ENCODE results near the gene AIF1L.

AIF1L gene

DNA sequence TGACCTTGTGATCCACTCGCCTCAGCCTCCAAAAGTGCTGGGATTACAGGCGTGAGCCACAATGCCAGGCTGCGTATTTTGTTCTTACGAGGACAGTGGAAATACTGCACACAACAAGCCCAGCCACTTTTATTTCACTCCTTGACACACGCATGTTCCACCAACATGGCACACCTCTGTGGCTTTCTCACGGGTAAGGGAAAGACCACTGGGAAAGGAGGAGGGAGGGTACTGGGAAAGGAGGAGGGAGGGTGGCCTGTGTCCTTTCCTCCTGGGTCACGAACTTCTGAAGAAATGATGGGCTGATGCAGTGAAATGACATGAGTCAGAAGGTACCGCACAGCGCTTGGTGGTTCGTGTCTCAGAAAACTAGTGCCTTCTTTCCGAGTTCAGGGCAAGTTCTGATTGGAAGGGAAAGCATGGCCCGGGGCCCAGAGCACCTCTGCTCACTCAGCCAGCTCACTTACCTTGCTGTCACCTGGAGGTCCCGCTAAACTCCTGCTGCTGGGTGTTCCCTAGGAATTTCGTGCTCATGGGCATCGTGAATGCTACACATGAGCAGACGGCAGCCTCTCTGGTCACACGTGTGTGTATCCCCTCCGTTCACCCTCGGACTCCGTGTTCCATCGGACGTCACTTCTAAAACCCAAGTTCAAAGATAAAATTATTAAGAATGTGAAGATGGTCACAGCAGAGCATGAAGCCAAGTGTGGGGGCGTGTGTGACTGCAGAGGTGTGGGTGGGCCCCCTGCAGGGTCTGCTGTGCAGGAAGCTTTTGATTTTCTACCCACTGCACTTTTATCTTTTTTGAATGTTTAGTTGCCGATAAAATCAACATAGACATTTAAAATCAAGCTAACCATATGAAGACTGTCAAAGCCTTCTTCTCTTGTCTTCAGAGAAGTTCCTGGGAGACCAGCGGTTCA is 44.5 kb upstream of the AIF1L start:
- DNase-seq (ENCODE audit: extremely low read depth, low read depth), result no peak

DNA sequence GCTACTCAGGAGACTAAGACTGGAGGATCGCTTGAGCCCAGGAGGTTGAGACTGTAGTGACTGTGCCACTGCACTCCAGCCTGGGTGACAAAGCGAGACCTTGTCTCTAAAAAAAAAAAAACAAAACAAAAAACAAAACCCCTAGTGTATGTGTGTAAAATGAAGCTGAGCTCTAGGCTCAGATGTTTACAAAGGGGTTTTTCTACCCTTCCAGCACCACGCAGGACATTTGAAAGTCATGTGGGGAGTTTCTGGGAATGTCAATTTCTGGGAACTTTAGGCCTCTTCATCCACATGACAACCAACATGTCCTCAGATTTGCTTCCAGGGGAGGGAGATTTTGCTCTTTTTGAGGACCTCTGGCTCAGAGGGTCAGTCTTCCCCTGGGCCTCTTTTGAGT is 42.4 kb upstream of the AIF1L start:
- TF ChIP-seq, protein P1, sequence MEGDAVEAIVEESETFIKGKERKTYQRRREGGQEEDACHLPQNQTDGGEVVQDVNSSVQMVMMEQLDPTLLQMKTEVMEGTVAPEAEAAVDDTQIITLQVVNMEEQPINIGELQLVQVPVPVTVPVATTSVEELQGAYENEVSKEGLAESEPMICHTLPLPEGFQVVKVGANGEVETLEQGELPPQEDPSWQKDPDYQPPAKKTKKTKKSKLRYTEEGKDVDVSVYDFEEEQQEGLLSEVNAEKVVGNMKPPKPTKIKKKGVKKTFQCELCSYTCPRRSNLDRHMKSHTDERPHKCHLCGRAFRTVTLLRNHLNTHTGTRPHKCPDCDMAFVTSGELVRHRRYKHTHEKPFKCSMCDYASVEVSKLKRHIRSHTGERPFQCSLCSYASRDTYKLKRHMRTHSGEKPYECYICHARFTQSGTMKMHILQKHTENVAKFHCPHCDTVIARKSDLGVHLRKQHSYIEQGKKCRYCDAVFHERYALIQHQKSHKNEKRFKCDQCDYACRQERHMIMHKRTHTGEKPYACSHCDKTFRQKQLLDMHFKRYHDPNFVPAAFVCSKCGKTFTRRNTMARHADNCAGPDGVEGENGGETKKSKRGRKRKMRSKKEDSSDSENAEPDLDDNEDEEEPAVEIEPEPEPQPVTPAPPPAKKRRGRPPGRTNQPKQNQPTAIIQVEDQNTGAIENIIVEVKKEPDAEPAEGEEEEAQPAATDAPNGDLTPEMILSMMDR (IDR thresholded peaks at IDR 0.05; ENCODE audit: low read depth, low read length), result no peak
- DNase-seq (ENCODE audit: extremely low read depth, low read depth), result no peak

More for the DNA sequence above, 44.5 kb upstream of the AIF1L start:
- TF ChIP-seq, protein P1 (IDR thresholded peaks at IDR 0.05; ENCODE audit: low read depth, low read length), result no peak

DNA sequence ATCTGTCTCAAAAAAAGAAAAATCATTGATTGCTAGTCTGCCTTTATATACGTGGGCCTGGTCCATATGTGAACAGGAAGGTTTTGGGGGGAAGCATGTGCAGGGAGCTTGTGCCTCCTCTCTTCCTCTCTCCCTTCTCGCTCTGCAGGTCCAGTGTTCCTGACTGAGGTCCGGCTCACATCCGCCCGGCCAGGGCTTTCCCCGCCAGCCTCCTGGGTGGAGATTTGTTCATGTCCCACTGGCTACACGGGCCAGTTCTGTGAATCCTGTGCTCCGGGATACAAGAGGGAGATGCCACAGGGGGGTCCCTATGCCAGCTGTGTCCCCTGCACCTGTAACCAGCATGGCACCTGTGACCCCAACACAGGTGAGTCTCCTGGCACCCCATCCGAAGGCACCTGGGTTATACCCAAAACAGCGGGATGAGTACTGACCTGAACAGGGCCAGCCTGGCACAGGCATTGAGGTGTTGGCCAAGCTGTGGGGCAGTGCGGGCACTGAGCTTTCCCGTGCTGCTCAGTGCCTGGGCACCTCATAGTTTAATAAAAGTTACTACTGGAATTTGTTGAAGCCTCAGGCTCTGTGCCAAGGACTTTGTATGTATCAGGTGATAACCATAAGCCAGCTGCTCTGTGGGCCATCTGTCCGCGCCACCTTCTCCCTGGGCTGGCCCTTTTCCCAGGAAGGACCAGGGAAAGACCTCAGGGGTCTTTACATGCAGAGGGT is 39.4 kb upstream of the AIF1L start:
- DNase-seq (ENCODE audit: extremely low read depth, low read depth), result no peak
- TF ChIP-seq, protein P1 (IDR thresholded peaks at IDR 0.05; ENCODE audit: low read depth, low read length), result no peak

DNA sequence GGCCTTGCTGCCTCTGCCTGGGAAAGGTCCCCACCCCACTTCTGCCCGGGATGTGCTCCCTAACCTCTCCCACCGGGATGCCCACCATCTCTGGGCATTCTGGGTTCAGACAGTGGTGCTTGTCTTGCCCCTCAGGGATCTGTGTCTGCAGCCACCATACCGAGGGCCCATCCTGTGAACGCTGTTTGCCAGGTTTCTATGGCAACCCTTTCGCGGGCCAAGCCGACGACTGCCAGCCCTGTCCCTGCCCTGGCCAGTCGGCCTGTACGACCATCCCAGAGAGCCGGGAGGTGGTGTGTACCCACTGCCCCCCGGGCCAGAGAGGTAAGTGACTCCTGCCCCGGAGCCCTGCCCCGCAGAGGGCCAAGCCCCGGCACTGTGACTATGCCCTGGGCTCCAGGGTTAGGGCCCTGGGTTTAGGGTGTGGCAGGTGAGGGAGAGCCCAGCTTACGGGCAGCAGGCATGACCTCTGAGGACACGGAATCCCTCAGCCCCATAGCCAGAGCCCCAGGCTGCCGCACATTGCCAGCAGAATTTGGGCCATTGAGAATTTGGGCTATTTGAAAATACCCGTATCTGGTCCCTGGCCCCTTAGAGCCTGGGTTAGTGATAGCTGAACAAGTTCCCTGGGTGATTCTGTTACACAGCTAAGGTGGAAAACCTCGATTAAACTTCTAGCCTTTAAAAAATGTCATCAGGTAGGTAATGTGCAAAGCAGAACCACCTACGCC is 35.3 kb upstream of the AIF1L start:
- TF ChIP-seq, protein P1 (IDR thresholded peaks at IDR 0.05; ENCODE audit: low read depth, low read length), result no peak
- no peak for DNase-seq (ENCODE audit: extremely low read depth, low read depth)

DNA sequence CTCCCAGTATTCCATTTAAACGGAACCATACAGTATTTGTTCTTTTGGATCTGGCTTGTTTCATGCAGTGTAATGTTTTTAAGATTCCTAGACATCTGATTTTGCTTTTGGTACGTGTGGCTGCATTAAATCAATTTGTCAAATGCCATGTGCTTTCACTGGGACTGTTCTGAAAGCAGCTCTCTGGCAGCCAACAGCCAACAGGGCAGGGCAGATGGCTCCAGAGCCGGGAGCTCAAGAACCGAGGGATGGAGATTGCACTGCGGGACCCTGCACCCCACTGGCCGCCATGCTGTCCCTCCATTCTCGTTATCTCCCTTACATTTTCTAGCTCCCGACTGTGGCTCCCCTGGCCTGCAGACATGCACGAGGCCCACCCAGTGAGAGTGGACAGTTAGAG is 33.4 kb upstream of the AIF1L start:
- TF ChIP-seq, protein P1 (IDR thresholded peaks at IDR 0.05; ENCODE audit: low read depth, low read length), result no peak
- DNase-seq (ENCODE audit: extremely low read depth, low read depth), result no peak

DNA sequence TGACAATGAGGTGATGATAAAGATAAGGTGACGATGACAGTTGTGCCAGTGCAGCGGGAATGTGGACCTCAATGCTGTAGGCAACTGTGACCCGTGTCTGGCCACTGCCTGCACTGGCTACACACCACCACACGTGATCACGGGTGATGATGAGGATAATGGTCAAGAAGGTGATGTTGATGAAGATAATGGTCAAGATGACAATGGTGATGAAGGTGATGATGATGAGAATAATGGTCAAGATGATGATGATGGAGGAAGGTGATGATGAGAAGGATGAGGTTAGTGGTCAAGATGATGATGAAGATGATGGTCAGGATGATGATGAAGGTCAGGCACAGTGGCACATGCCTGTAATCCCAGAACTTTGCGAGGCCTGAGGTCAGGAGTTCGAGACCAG is 30.7 kb upstream of the AIF1L start:
- TF ChIP-seq, protein P1 (IDR thresholded peaks at IDR 0.05; ENCODE audit: low read depth, low read length), result no peak
- no peak for DNase-seq (ENCODE audit: extremely low read depth, low read depth)

All from AG09319 (cell line).